ENCODE data around the gene C1QL2. TPM values are rescaled to one million over a fixed set of nuclear protein-coding genes. Genes with fewer than 3 reads are reported as not detected.

The C1QL2 gene
- total and polyA plus RNA-seq, 11 donors: 0.08 to 0.25 TPM; not detected in 9

GRCh38 chr2:119197529-119198239, 39.1 kb upstream of the C1QL2 start:
- Histone ChIP-seq H3K4me3 (no peak overlapping the region), H3K9me3 (no peaks in the 10 kb centered on the region), H3K27me3 (peaks cover 0 to 16% (median 0%) of the 10 kb centered on the region in 9 donors), H3K27ac (no peak overlapping the region), H3K36me3 (no peaks in the 10 kb centered on the region), H3K4me1 (peaks cover 0 to 4% (median 0%) of the 10 kb centered on the region in 12 donors)
- intact Hi-C loops (cut with DNase I): no loop called here
- TF ChIP-seq CTCF (IDR thresholded peaks at IDR 0.05) (no peak), POLR2A (IDR thresholded peaks at IDR 0.05) (no peak)
- DNase-seq (no peak), ATAC-seq (no peak)
- WGBS, 4 donors: 56 to 66% (median 59%) methylated on average over 10 of the region's 10 CpGs

- Histone ChIP-seq H3K4me3 (no peak overlapping the region), H3K36me3 (no peaks in the 10 kb centered on the region), H3K27me3 (peaks cover 0 to 16% (median 0%) of the 10 kb centered on the region in 9 donors), H3K27ac (no peak overlapping the region), H3K9me3 (no peaks in the 10 kb centered on the region), H3K4me1 (peaks cover 0 to 4% (median 0%) of the 10 kb centered on the region in 12 donors)
- DNase-seq: no peak
- TF ChIP-seq POLR2A (IDR thresholded peaks at IDR 0.05): no peak
- TF ChIP-seq CTCF (IDR thresholded peaks at IDR 0.05): no peak
- no peak for ATAC-seq
- intact Hi-C loops (cut with DNase I): no loop called here
Measured at GRCh38 chr2:119197126-119197405, 38.5 kb upstream of the C1QL2 start.

- no peak overlapping the region for H3K4me3 ChIP-seq
- H3K36me3 ChIP-seq: no peaks in the 10 kb centered on the region
- DNase-seq: no peak
- WGBS, 4 donors: 56 to 63% (median 60%) methylated on average over 7 of the region's 7 CpGs
- TF ChIP-seq POLR2A (IDR thresholded peaks at IDR 0.05): no peak
- no peak for TF ChIP-seq CTCF (IDR thresholded peaks at IDR 0.05)
- H3K27ac ChIP-seq: no peak overlapping the region
- H3K27me3 ChIP-seq: peaks cover 0 to 16% (median 0%) of the 10 kb centered on the region in 9 donors
- H3K9me3 ChIP-seq: no peaks in the 10 kb centered on the region
- intact Hi-C loops (cut with DNase I): no loop called here
- no peak for ATAC-seq
- H3K4me1 ChIP-seq: peaks cover 0 to 4% (median 0%) of the 10 kb centered on the region in 12 donors
Measured at GRCh38 chr2:119196301-119197125, 38.0 kb upstream of the C1QL2 start.

- Histone ChIP-seq H3K4me3 (no peak overlapping the region), H3K27me3 (peaks cover 0 to 16% (median 0%) of the 10 kb centered on the region in 9 donors), H3K27ac (no peak overlapping the region), H3K36me3 (no peaks in the 10 kb centered on the region), H3K4me1 (peaks cover 0 to 4% (median 0%) of the 10 kb centered on the region in 12 donors), H3K9me3 (no peaks in the 10 kb centered on the region)
- DNase-seq (no peak), ATAC-seq (no peak)
- TF ChIP-seq POLR2A (IDR thresholded peaks at IDR 0.05) (no peak), CTCF (IDR thresholded peaks at IDR 0.05) (no peak)
- 27 to 38% (median 31%) methylated on average over 2 of the region's 2 CpGs for WGBS, 4 donors
- intact Hi-C loops (cut with DNase I): no loop called here
Measured at GRCh38 chr2:119195887-119196286, 37.3 kb upstream of the C1QL2 start.
